ENCODE results near the gene USP31.

Gene USP31

GRCh38 chr16:23143391-23143790 is 5.9 kb downstream of the USP31 start:
- H3K4me3 ChIP-seq (ENCODE audit: control insufficient read depth in 1 of 7, extremely low read depth in 1 of 7, insufficient read depth in 4 of 7, low read depth in 2 of 7, low read length in 6 of 7) = no peak overlapping the region
- POLR2A ChIA-PET = no interaction called here
- no peak for DNase-seq
- H3K27me3 ChIP-seq (replicated peaks in 2 of 5; ENCODE audit: control insufficient read depth in 4 of 5, insufficient read depth in 5 of 5, low read length in 4 of 5) = no peaks in the 10 kb centered on the region
- no peak overlapping the region for H3K27ac ChIP-seq (ENCODE audit: insufficient read depth in 1 of 2, low read depth in 1 of 2, low read length in 2 of 2, poor library complexity in 1 of 2, severe bottlenecking in 2 of 2)
- peaks cover 3 to 7% (median 5%) of the 10 kb centered on the region in 4 experiments for H3K4me1 ChIP-seq (ENCODE audit: control extremely low read depth in 1 of 4, control insufficient read depth in 4 of 4, insufficient read depth in 4 of 4, low read length in 3 of 4)
- CTCF ChIA-PET = interaction anchor here (1.2 to 1.7 kb wide), 2 partner anchors 13 kb away, joined by 3 to 5 read pairs; no protein-coding TSS in a partner anchor
- peaks cover 0 to 5% (median 0%) of the 10 kb centered on the region in 5 experiments for H3K9me3 ChIP-seq (ENCODE audit: control extremely low read depth in 1 of 5, control insufficient read depth in 4 of 5, insufficient read depth in 2 of 5, low read depth in 1 of 5, low read length in 4 of 5)
- 100% methylated on average over 1 of the region's 3 CpGs for WGBS (ENCODE audit: insufficient coverage)
- H3K36me3 ChIP-seq (ENCODE audit: control insufficient read depth in 4 of 4, insufficient read depth in 4 of 4, low read length in 3 of 4) = no peaks in the 10 kb centered on the region

- Histone ChIP-seq H3K36me3 (ENCODE audit: control insufficient read depth in 4 of 4, insufficient read depth in 4 of 4, low read length in 3 of 4) (no peaks in the 10 kb centered on the region), H3K27ac (ENCODE audit: insufficient read depth in 1 of 2, low read depth in 1 of 2, low read length in 2 of 2, poor library complexity in 1 of 2, severe bottlenecking in 2 of 2) (no peak overlapping the region), H3K4me1 (ENCODE audit: control extremely low read depth in 1 of 4, control insufficient read depth in 4 of 4, insufficient read depth in 4 of 4, low read length in 3 of 4) (peaks cover 0 to 4% (median 0%) of the 10 kb centered on the region in 4 experiments), H3K9me3 (ENCODE audit: control extremely low read depth in 1 of 5, control insufficient read depth in 4 of 5, insufficient read depth in 2 of 5, low read depth in 1 of 5, low read length in 4 of 5) (peaks cover 0 to 7% (median 3%) of the 10 kb centered on the region in 5 experiments), H3K27me3 (replicated peaks in 2 of 5; ENCODE audit: control insufficient read depth in 4 of 5, insufficient read depth in 5 of 5, low read length in 4 of 5) (no peaks in the 10 kb centered on the region), H3K4me3 (ENCODE audit: control insufficient read depth in 1 of 7, extremely low read depth in 1 of 7, insufficient read depth in 4 of 7, low read depth in 2 of 7, low read length in 6 of 7) (no peak overlapping the region)
- DNase-seq = no peak
- WGBS (ENCODE audit: insufficient coverage) = 79% methylated on average over 5 of the region's 7 CpGs
- CTCF ChIA-PET = interaction anchor here (1.2 kb wide), 1 partner anchor 11 kb away, joined by 3 read pairs; no protein-coding TSS in a partner anchor
- POLR2A ChIA-PET = no interaction called here
These were observed 7.1 kb downstream of the USP31 start for GRCh38 chr16:23141959-23142740.

DNA sequence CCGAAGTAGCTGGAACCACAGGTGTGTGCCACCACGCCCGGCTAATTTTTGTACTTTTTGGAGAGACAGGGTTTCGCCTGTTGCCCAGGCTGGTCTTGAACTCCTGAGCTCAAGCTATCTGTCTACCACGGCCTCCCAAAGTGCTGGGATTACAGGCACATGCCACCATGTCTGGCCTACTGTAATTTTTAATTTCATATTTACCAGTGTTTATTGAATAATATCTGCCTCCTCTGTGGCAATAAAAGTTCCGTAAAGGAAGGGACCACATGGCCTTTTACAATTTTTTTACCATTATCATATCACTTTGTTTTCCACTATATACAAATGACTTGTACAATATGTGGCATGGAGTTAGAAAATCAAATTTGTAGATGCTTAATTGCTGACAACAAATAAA is 7.8 kb downstream of the USP31 start:
- 100% methylated on average over 4 of the region's 6 CpGs for WGBS (ENCODE audit: insufficient coverage)
- no peak for DNase-seq

GRCh38 chr16:23141033-23141432 is 8.2 kb downstream of the USP31 start:
- Histone ChIP-seq H3K4me1 (ENCODE audit: control extremely low read depth in 1 of 4, control insufficient read depth in 4 of 4, insufficient read depth in 4 of 4, low read length in 3 of 4) (peaks cover 0 to 4% (median 0%) of the 10 kb centered on the region in 4 experiments), H3K27me3 (replicated peaks in 2 of 5; ENCODE audit: control insufficient read depth in 4 of 5, insufficient read depth in 5 of 5, low read length in 4 of 5) (no peaks in the 10 kb centered on the region), H3K4me3 (ENCODE audit: control insufficient read depth in 1 of 7, extremely low read depth in 1 of 7, insufficient read depth in 4 of 7, low read depth in 2 of 7, low read length in 6 of 7) (no peak overlapping the region), H3K27ac (ENCODE audit: insufficient read depth in 1 of 2, low read depth in 1 of 2, low read length in 2 of 2, poor library complexity in 1 of 2, severe bottlenecking in 2 of 2) (no peak overlapping the region), H3K36me3 (ENCODE audit: control insufficient read depth in 4 of 4, insufficient read depth in 4 of 4, low read length in 3 of 4) (peaks cover 0 to 2% (median 0%) of the 10 kb centered on the region in 4 experiments), H3K9me3 (ENCODE audit: control extremely low read depth in 1 of 5, control insufficient read depth in 4 of 5, insufficient read depth in 2 of 5, low read depth in 1 of 5, low read length in 4 of 5) (peaks cover 2 to 9% (median 6%) of the 10 kb centered on the region in 5 experiments)
- WGBS (ENCODE audit: insufficient coverage) = 100% methylated on average over 3 of the region's 3 CpGs
- POLR2A ChIA-PET = no interaction called here
- CTCF ChIA-PET = no interaction called here
- DNase-seq = no peak

More for the DNA sequence above, 7.8 kb downstream of the USP31 start:
- Histone ChIP-seq H3K9me3 (ENCODE audit: control extremely low read depth in 1 of 5, control insufficient read depth in 4 of 5, insufficient read depth in 2 of 5, low read depth in 1 of 5, low read length in 4 of 5) (peaks cover 2 to 9% (median 6%) of the 10 kb centered on the region in 5 experiments), H3K27ac (ENCODE audit: insufficient read depth in 1 of 2, low read depth in 1 of 2, low read length in 2 of 2, poor library complexity in 1 of 2, severe bottlenecking in 2 of 2) (no peak overlapping the region), H3K4me1 (ENCODE audit: control extremely low read depth in 1 of 4, control insufficient read depth in 4 of 4, insufficient read depth in 4 of 4, low read length in 3 of 4) (peaks cover 0 to 4% (median 0%) of the 10 kb centered on the region in 4 experiments), H3K36me3 (ENCODE audit: control insufficient read depth in 4 of 4, insufficient read depth in 4 of 4, low read length in 3 of 4) (peaks cover 0 to 2% (median 0%) of the 10 kb centered on the region in 4 experiments), H3K4me3 (ENCODE audit: control insufficient read depth in 1 of 7, extremely low read depth in 1 of 7, insufficient read depth in 4 of 7, low read depth in 2 of 7, low read length in 6 of 7) (no peak overlapping the region), H3K27me3 (replicated peaks in 2 of 5; ENCODE audit: control insufficient read depth in 4 of 5, insufficient read depth in 5 of 5, low read length in 4 of 5) (no peaks in the 10 kb centered on the region)
- CTCF ChIA-PET = no interaction called here
- POLR2A ChIA-PET = no interaction called here

DNA sequence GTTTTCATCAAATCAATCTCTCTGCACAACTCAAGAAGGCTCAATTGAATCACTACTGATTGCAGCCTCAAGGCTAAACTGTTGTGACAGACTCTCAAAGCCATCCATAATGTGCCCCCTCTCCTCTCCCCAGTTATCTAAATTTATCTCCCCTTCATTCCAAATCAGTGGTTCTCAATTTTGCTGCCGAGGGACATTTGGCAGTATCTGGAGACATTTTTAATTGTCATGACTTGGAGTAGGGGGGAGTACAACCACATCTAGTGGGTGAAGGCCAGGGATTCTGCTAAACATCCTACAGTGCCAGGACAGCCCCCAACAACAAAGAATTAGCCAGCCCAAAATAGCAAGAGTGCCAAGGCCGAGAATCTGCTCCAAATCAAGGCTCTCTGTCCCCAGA is 9.1 kb downstream of the USP31 start:
- Histone ChIP-seq H3K27me3 (replicated peaks in 2 of 5; ENCODE audit: control insufficient read depth in 4 of 5, insufficient read depth in 5 of 5, low read length in 4 of 5) (no peaks in the 10 kb centered on the region), H3K27ac (ENCODE audit: insufficient read depth in 1 of 2, low read depth in 1 of 2, low read length in 2 of 2, poor library complexity in 1 of 2, severe bottlenecking in 2 of 2) (no peak overlapping the region), H3K36me3 (ENCODE audit: control insufficient read depth in 4 of 4, insufficient read depth in 4 of 4, low read length in 3 of 4) (peaks cover 0 to 2% (median 0%) of the 10 kb centered on the region in 4 experiments), H3K4me1 (ENCODE audit: control extremely low read depth in 1 of 4, control insufficient read depth in 4 of 4, insufficient read depth in 4 of 4, low read length in 3 of 4) (peaks cover 0 to under 1% (median 0%) of the 10 kb centered on the region in 4 experiments), H3K9me3 (ENCODE audit: control extremely low read depth in 1 of 5, control insufficient read depth in 4 of 5, insufficient read depth in 2 of 5, low read depth in 1 of 5, low read length in 4 of 5) (peaks cover 2 to 12% (median 6%) of the 10 kb centered on the region in 5 experiments), H3K4me3 (ENCODE audit: control insufficient read depth in 1 of 7, extremely low read depth in 1 of 7, insufficient read depth in 4 of 7, low read depth in 2 of 7, low read length in 6 of 7) (no peak overlapping the region)
- ChIA-PET CTCF (no interaction called here), POLR2A (no interaction called here)
- no peak for DNase-seq
- 91% methylated on average over 1 of the region's 2 CpGs for WGBS (ENCODE audit: insufficient coverage)

DNA sequence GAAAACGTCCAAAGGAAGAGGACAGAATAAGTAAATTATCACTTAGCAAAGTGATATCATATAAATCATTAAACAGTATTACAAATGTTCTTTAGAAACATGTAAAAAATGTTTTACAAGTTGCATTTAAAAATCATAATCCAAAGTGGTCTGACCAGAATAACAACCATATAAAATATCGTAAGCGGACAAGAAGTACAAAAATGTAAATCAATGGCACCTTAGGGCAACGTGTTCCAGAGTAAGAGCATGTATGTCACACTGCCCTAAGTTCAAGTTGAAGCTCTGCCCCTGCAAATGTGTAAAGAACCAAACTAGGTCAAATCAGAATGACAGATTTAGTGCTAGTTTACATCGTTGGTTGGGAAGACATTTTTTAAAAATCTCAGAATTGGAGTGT is 11.4 kb downstream of the USP31 start:
- ChIA-PET POLR2A (no interaction called here), CTCF (no interaction called here)
- H3K36me3 ChIP-seq (ENCODE audit: control insufficient read depth in 4 of 4, insufficient read depth in 4 of 4, low read length in 3 of 4) = peaks cover 0 to 2% (median 0%) of the 10 kb centered on the region in 4 experiments
- DNase-seq = no peak
- no peak overlapping the region for H3K27ac ChIP-seq (ENCODE audit: insufficient read depth in 1 of 2, low read depth in 1 of 2, low read length in 2 of 2, poor library complexity in 1 of 2, severe bottlenecking in 2 of 2)
- no peaks in the 10 kb centered on the region for H3K4me1 ChIP-seq (ENCODE audit: control extremely low read depth in 1 of 4, control insufficient read depth in 4 of 4, insufficient read depth in 4 of 4, low read length in 3 of 4)
- H3K4me3 ChIP-seq (ENCODE audit: control insufficient read depth in 1 of 7, extremely low read depth in 1 of 7, insufficient read depth in 4 of 7, low read depth in 2 of 7, low read length in 6 of 7) = no peak overlapping the region
- H3K9me3 ChIP-seq (ENCODE audit: control extremely low read depth in 1 of 5, control insufficient read depth in 4 of 5, insufficient read depth in 2 of 5, low read depth in 1 of 5, low read length in 4 of 5) = peaks cover 2 to 14% (median 7%) of the 10 kb centered on the region in 5 experiments
- no peaks in the 10 kb centered on the region for H3K27me3 ChIP-seq (replicated peaks in 2 of 5; ENCODE audit: control insufficient read depth in 4 of 5, insufficient read depth in 5 of 5, low read length in 4 of 5)
- 100% methylated on average over 3 of the region's 5 CpGs for WGBS (ENCODE audit: insufficient coverage)

DNA sequence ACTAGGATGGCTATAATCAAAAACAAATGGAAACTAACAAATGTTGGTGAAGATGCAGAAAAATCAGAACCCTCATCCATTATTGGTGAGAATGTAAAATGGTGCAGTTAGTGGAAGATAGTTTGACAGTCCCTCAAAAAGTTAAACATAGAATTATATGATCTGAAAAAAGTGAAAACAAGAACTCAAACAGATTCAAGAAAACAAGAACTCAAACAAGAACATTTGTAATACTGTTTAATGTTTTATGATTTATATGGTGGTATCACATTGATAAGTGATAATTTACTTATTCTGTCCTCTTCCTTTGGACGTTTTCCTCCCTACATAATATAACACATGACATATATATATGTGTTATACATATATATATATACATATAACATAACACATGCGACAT is 12.0 kb downstream of the USP31 start:
- H3K27ac ChIP-seq (ENCODE audit: insufficient read depth in 1 of 2, low read depth in 1 of 2, low read length in 2 of 2, poor library complexity in 1 of 2, severe bottlenecking in 2 of 2) = no peak overlapping the region
- H3K4me3 ChIP-seq (ENCODE audit: control insufficient read depth in 1 of 7, extremely low read depth in 1 of 7, insufficient read depth in 4 of 7, low read depth in 2 of 7, low read length in 6 of 7) = no peak overlapping the region
- ChIA-PET CTCF (no interaction called here), POLR2A (no interaction called here)
- H3K4me1 ChIP-seq (ENCODE audit: control extremely low read depth in 1 of 4, control insufficient read depth in 4 of 4, insufficient read depth in 4 of 4, low read length in 3 of 4) = no peaks in the 10 kb centered on the region
- H3K9me3 ChIP-seq (ENCODE audit: control extremely low read depth in 1 of 5, control insufficient read depth in 4 of 5, insufficient read depth in 2 of 5, low read depth in 1 of 5, low read length in 4 of 5) = peaks cover 2 to 14% (median 7%) of the 10 kb centered on the region in 5 experiments
- peaks cover 0 to 2% (median 0%) of the 10 kb centered on the region in 4 experiments for H3K36me3 ChIP-seq (ENCODE audit: control insufficient read depth in 4 of 4, insufficient read depth in 4 of 4, low read length in 3 of 4)
- no peak for DNase-seq
- H3K27me3 ChIP-seq (replicated peaks in 2 of 5; ENCODE audit: control insufficient read depth in 4 of 5, insufficient read depth in 5 of 5, low read length in 4 of 5) = no peaks in the 10 kb centered on the region
- no CpG with 5 or more reads among the region's 2 CpGs for WGBS (ENCODE audit: insufficient coverage)

Measured in common myeloid progenitor, CD34-positive (primary cell).